Suprapubic skin (tissue), 3 donors: ENCODE measurements around the gene SPATA32.

Source experiments
- EP300 ChIP-seq: sonication (generic); formaldehyde crosslinking; IDR thresholded peaks from one replicate; pipeline ENCODE4 v1.6.1; 2017; ENCODE audit warnings: antibody characterized with exemption
- POLR2A ChIP-seq, 2 donors: fragments of 450-650 bp; IDR thresholded peaks; one replicate each; pipeline ENCODE4 v1.6.1; 2017; ENCODE audit warnings: antibody characterized with exemption in 2 of 2, mild to moderate bottlenecking in 2 of 2, moderate library complexity in 2 of 2
- TF ChIP-seq, protein P1 (sequence below), 2 donors: fragments of 200-600 bp in 1 of 2; fragments of 450-650 bp in 1 of 2; sonication (generic) in 1 of 2; IDR thresholded peaks; one replicate each; pipeline ENCODE4 v1.5.1; 2016 to 2019; ENCODE audit warnings: antibody characterized with exemption in 2 of 2, mild to moderate bottlenecking in 1 of 2, moderate library complexity in 1 of 2

- TF ChIP-seq, protein P1, sequence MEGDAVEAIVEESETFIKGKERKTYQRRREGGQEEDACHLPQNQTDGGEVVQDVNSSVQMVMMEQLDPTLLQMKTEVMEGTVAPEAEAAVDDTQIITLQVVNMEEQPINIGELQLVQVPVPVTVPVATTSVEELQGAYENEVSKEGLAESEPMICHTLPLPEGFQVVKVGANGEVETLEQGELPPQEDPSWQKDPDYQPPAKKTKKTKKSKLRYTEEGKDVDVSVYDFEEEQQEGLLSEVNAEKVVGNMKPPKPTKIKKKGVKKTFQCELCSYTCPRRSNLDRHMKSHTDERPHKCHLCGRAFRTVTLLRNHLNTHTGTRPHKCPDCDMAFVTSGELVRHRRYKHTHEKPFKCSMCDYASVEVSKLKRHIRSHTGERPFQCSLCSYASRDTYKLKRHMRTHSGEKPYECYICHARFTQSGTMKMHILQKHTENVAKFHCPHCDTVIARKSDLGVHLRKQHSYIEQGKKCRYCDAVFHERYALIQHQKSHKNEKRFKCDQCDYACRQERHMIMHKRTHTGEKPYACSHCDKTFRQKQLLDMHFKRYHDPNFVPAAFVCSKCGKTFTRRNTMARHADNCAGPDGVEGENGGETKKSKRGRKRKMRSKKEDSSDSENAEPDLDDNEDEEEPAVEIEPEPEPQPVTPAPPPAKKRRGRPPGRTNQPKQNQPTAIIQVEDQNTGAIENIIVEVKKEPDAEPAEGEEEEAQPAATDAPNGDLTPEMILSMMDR (IDR thresholded peaks at IDR 0.05) = no peak
- no peak for TF ChIP-seq POLR2A (IDR thresholded peaks at IDR 0.05)
- TF ChIP-seq EP300 = no peak
Observed at GRCh38 chr17:45305530-45306087, 43.7 kb upstream of the SPATA32 start.
